Esophagus muscularis mucosa (tissue), 4 donors: ENCODE measurements around the gene PHF19. TPM values are rescaled to one million over a fixed set of nuclear protein-coding genes. Genes with fewer than 3 reads are reported as not detected.

ENCODE experiments used
- DNase-seq: peaks from one replicate; pipeline ENCODE4 v3.0.0-alpha.2; 2017; ENCODE audit errors: extremely low spot score
- H3K27ac ChIP-seq, 4 donors: fragments of 200-600 bp; sonication (generic); replicated peaks in 1 of 4; 1 replicate in 3 of 4; 2 replicates in 1 of 4; pipeline ENCODE4 v1.5.1; 2016 to 2019; ENCODE audit warnings: mild to moderate bottlenecking in 1 of 4
- H3K27me3 ChIP-seq, 4 donors: fragments of 200-600 bp; sonication (generic); one replicate each; pipeline versions ENCODE4 v1.5.1 to v1.6.0; 2016 to 2019
- H3K36me3 ChIP-seq, 4 donors: fragments of 200-600 bp; sonication (generic); one replicate each; pipeline ENCODE4 v1.5.1; 2016 to 2019
- H3K4me1 ChIP-seq, 4 donors: fragments of 200-600 bp; sonication (generic); one replicate each; pipeline ENCODE4 v1.5.1; 2016 to 2019
- H3K4me3 ChIP-seq, 4 donors: fragments of 200-600 bp; sonication (generic); 1 replicate in 2 of 4; 2 replicates in 2 of 4; pipeline ENCODE4 v1.5.1; 2016 to 2019; ENCODE audit warnings: mild to moderate bottlenecking in 4 of 4, moderate library complexity in 1 of 4
- H3K9me3 ChIP-seq, 4 donors: fragments of 200-600 bp; sonication (generic); 1 replicate in 3 of 4; 2 replicates in 1 of 4; pipeline ENCODE4 v1.5.1; 2016 to 2019
- EP300 ChIP-seq: sonication (generic); formaldehyde crosslinking; IDR thresholded peaks from one replicate; pipeline ENCODE4 v1.6.1; 2017; ENCODE audit warnings: antibody characterized with exemption
- POLR2A ChIP-seq: fragments of 450-650 bp; IDR thresholded peaks from one replicate; pipeline ENCODE4 v1.6.1; 2017; ENCODE audit warnings: antibody characterized with exemption, moderate library complexity, mild to moderate bottlenecking, low read depth
- POLR2AphosphoS5 ChIP-seq, 2 donors: sonication (generic); formaldehyde crosslinking; IDR thresholded peaks; one replicate each; pipeline ENCODE4 v1.6.1; 2017; ENCODE audit warnings: antibody characterized with exemption in 2 of 2
- WGBS: methylation state at CpG from one replicate; pipeline ENCODE4 v1.1.5; 2018; 5-methylcytosine and 5-hydroxymethylcytosine counted together
- intact Hi-C: fragments of 100-400 bp; cut with DNase I; formaldehyde crosslinking; loops from one replicate; pipeline ENCODE4 v1.15.1; 2023
- total RNA-seq, 4 donors: library from RNA; depleted of rRNA; stranded (reverse); fragments of >200 nt; gene quantifications; one replicate each; pipeline versions ENCODE4 v1.1.0 to v1.2.1, GENCODE V29; 2016
- TF ChIP-seq, protein P1 (sequence below), 3 experiments: fragments of 200-600 bp in 2 of 3; fragments of 450-650 bp in 1 of 3; sonication (generic) in 2 of 3; IDR thresholded peaks; one replicate each; pipeline ENCODE4 v1.5.1; 2017 to 2019; ENCODE audit warnings: antibody characterized with exemption in 3 of 3, mild to moderate bottlenecking in 2 of 3, moderate library complexity in 1 of 3

PHF19 gene
- total RNA-seq, 4 donors from 2014 or later: 36.4 to 57.7 (median 47.8) TPM

DNA sequence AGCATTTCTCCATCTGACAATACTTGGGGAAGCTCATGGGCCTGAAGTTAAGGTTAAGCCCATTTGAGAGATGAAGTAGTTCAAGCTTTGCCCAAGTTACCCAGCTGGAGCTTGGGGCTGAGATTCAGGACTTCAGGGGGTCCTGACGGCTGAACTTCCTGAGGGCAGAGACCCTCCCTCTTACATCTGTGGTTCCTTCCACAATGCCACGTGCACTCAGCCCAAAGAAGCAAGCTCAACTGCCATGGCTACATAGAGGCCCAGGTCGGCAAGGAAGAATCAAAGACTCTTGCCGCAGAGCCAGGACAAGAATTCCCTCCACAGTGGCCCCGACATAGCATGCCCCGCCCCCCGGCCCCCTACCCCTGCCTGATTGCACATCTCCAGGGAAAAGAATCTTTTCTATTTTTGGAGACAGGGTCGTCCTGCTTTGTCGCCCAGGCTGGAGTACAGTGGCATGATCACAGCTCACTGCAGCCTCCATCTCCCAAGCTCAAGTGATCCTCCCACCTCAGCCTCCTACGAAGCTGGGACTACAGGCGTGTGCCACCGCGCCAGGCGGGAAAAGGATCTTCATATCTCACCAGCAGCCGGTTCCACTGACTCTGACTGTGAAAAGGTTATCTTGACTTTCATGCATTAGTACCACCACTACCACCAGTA lies 9.2 kb downstream of the PHF19 start:
- TF ChIP-seq POLR2A: no peak
- TF ChIP-seq, protein P1, sequence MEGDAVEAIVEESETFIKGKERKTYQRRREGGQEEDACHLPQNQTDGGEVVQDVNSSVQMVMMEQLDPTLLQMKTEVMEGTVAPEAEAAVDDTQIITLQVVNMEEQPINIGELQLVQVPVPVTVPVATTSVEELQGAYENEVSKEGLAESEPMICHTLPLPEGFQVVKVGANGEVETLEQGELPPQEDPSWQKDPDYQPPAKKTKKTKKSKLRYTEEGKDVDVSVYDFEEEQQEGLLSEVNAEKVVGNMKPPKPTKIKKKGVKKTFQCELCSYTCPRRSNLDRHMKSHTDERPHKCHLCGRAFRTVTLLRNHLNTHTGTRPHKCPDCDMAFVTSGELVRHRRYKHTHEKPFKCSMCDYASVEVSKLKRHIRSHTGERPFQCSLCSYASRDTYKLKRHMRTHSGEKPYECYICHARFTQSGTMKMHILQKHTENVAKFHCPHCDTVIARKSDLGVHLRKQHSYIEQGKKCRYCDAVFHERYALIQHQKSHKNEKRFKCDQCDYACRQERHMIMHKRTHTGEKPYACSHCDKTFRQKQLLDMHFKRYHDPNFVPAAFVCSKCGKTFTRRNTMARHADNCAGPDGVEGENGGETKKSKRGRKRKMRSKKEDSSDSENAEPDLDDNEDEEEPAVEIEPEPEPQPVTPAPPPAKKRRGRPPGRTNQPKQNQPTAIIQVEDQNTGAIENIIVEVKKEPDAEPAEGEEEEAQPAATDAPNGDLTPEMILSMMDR (IDR thresholded peaks at IDR 0.05): no peak
- TF ChIP-seq POLR2AphosphoS5 (IDR thresholded peaks at IDR 0.05): no peak
- no peak for TF ChIP-seq EP300
- H3K36me3 ChIP-seq: peaks cover 11 to 63% (median 37%) of the 10 kb centered on the region in 4 donors
- H3K4me3 ChIP-seq: peak overlapping the region; percentile 55 to 77 (median 64)
- peak overlapping the region; percentile 91 to 93 (median 92) for H3K27ac ChIP-seq
- intact Hi-C loops: loop anchor here (2.0 to 5.0 kb wide), 2 partner anchors 69 to 204 kb away; partner anchors contain the start of gene CNTRL
- peaks cover 6 to 25% (median 21%) of the 10 kb centered on the region in 4 donors for H3K4me1 ChIP-seq
- DNase-seq: no peak
- WGBS: 90% methylated on average over 10 of the region's 15 CpGs
- H3K27me3 ChIP-seq: no peaks in the 10 kb centered on the region
- no peaks in the 10 kb centered on the region for H3K9me3 ChIP-seq

DNA sequence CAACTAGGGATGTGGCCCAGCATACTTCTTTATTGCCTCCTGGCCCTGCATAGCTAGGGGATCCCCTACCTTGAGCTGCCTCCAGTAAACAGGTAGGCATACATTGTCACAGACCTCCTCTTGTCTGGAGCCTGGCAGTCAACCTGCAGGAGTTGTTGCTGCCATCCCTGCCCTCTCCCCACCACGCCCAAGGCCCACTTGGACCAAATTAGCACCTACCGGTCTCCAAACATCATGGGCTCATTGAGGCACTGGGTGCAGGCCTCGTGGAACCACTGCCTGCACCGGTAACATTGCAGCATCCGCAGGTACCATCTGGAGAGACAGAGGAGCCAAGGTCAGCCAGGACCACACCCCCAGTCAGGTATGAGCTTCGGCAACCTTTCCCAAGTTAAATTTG lies 10.3 kb downstream of the PHF19 start:
- 87% methylated on average over 4 of the region's 6 CpGs for WGBS
- Histone ChIP-seq H3K9me3 (no peaks in the 10 kb centered on the region), H3K4me1 (peaks cover 6 to 25% (median 21%) of the 10 kb centered on the region in 4 donors), H3K4me3 (no peak overlapping the region), H3K27ac (no peak overlapping the region), H3K36me3 (peaks cover 19 to 63% (median 38%) of the 10 kb centered on the region in 4 donors), H3K27me3 (no peaks in the 10 kb centered on the region)
- intact Hi-C loops: loop anchor here (5.0 kb wide), 1 partner anchor 206 kb away; the partner anchor contains the start of gene CNTRL
- no peak for DNase-seq
- no peak for TF ChIP-seq POLR2A
- no peak for TF ChIP-seq EP300
- TF ChIP-seq, protein P1 (IDR thresholded peaks at IDR 0.05): no peak
- no peak for TF ChIP-seq POLR2AphosphoS5 (IDR thresholded peaks at IDR 0.05)

DNA sequence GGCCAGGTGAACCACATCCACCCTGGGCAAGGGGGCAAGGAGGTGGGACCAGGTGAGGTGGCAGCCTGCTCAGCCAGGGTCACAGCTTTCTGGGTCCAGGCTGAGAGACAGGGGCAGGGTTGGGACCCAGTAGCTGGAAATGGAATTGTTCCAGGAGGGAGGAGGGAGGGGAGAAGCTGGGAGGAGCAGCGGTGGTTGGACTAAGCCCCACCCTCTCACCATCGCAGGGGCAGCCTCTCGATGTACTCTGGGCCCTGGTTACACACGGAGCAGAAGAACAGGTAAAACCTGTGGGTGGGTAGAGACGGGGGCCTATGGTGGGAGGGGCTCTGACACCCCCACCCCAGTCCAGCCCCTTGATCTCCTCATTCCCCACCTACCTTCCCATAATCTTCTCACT lies 11.2 kb downstream of the PHF19 start:
- Histone ChIP-seq H3K9me3 (no peaks in the 10 kb centered on the region), H3K4me1 (peaks cover 6 to 25% (median 21%) of the 10 kb centered on the region in 4 donors), H3K36me3 (peaks cover 25 to 69% (median 45%) of the 10 kb centered on the region in 4 donors), H3K27ac (peak overlapping the region in 1 of 4 donors; percentile 9), H3K27me3 (no peaks in the 10 kb centered on the region), H3K4me3 (no peak overlapping the region)
- WGBS: 51% methylated on average over 5 of the region's 5 CpGs
- TF ChIP-seq POLR2A (no peak), POLR2AphosphoS5 (IDR thresholded peaks at IDR 0.05) (no peak), EP300 (no peak)
- TF ChIP-seq, protein P1 (IDR thresholded peaks at IDR 0.05): no peak
- intact Hi-C loops: loop anchor here (5.0 kb wide), 1 partner anchor 206 kb away; the partner anchor contains the start of gene CNTRL
- DNase-seq: no peak

DNA sequence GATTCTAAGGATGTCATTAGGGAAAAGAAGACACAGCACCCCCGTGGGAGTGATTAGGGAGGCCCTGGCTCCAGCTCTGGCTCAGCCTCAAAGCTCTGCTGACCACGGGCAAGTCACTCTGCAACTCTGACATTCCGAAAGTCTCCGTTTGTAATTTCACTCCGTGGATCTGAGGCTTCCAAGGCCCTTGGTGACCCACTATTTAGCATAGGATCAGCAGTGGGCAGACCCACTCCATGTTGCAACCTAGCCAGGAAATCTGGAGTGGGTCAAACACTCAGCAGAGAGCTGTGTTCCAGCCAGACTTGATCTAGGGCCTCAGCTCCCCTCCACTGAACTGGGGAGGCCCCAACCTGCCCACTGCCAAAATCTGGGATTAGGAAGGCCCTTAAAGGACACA lies 11.8 kb downstream of the PHF19 start:
- Histone ChIP-seq H3K9me3 (no peaks in the 10 kb centered on the region), H3K27ac (no peak overlapping the region), H3K4me3 (no peak overlapping the region), H3K36me3 (peaks cover 31 to 72% (median 51%) of the 10 kb centered on the region in 4 donors), H3K4me1 (peaks cover 6 to 22% (median 21%) of the 10 kb centered on the region in 4 donors), H3K27me3 (no peaks in the 10 kb centered on the region)
- DNase-seq: no peak
- WGBS: 79% methylated on average over 5 of the region's 5 CpGs
- TF ChIP-seq, protein P1 (IDR thresholded peaks at IDR 0.05): no peak
- no peak for TF ChIP-seq POLR2AphosphoS5 (IDR thresholded peaks at IDR 0.05)
- TF ChIP-seq POLR2A: no peak
- no peak for TF ChIP-seq EP300
- intact Hi-C loops: loop anchor here (5.0 kb wide), 1 partner anchor 207 kb away; the partner anchor contains the start of gene CNTRL
